ENCODE data around the gene HACD3.
"Not testable (repeated sequence)": the region's sequence is repeated elsewhere in the genome, so short reads cannot be mapped to it uniquely, and the experiment has no call there.

Gene HACD3

GRCh38 chr15:65610871-65611718 is 80.8 kb downstream of the HACD3 start, which contains the start of gene INTS14:
TSS of gene INTS14 (minus strand) at chr15:65611131. CDS start at chr15:65607380, 3,751 bp downstream.
- peak; percentile 92 for DNase-seq

GRCh38 chr15:65611888-65612615 is 81.8 kb downstream of the HACD3 start:
- DNase-seq, result no peak

GRCh38 chr15:65612616-65612946 is 82.3 kb downstream of the HACD3 start:
- no peak for DNase-seq

- no peak for DNase-seq
These were observed 82.9 kb downstream of the HACD3 start for GRCh38 chr15:65612949-65613744.

- DNase-seq, result not testable (repeated sequence)
These were observed 85.6 kb downstream of the HACD3 start for GRCh38 chr15:65615887-65616286.

- no peak for DNase-seq
These were observed 88.4 kb downstream of the HACD3 start for GRCh38 chr15:65618560-65619109.

- no peak for DNase-seq
These were observed 89.5 kb downstream of the HACD3 start for GRCh38 chr15:65619626-65620290.

- DNase-seq, result no peak
These were observed 90.6 kb downstream of the HACD3 start for GRCh38 chr15:65620833-65621232.

- DNase-seq, result no peak
These were observed 91.4 kb downstream of the HACD3 start, which contains the start of gene SLC24A1 for GRCh38 chr15:65621638-65622037. TSS of gene SLC24A1 (plus strand) at chr15:65621938. CDS start at chr15:65624081, 2,143 bp downstream.

GRCh38 chr15:65623103-65623502 is 92.8 kb downstream of the HACD3 start:
- no peak for DNase-seq

GRCh38 chr15:65626856-65627255 is 96.6 kb downstream of the HACD3 start:
- no peak for DNase-seq

Data from CD4-positive, alpha-beta T cell treated with Interleukin-4 for 4 hours (primary cell).